MCF 10A (cell line): ENCODE measurements around the gene MST1. TPM values are rescaled to one million over a fixed set of nuclear protein-coding genes. Genes with fewer than 3 reads are reported as not detected.

ENCODE experiments used
- BruUV-seq: library from RNA; stranded (reverse); fragments of 400-500 nt; replicated peaks from 2 replicates; lab custom pipeline; 2021; lab: Mats Ljungman, UMichigan
- CTCF ChIA-PET: fragments of 300-600 bp; sonication (Branson Sonifier 250); formaldehyde crosslinking; extraction: SDS; loops from one replicate; lab custom pipeline; 2021; ENCODE audit warnings: antibody characterized with exemption, inconsistent platforms; lab: Yijun Ruan, JAX
- POLR2A ChIA-PET: fragments of 300-600, 350-650 bp; sonication (Branson Sonifier 250); formaldehyde crosslinking; extraction: SDS; loops from one replicate; lab custom pipeline; 2020; ENCODE audit warnings: antibody characterized with exemption, inconsistent platforms; lab: Yijun Ruan, JAX
- DNase-seq: peaks from one replicate; pipeline ENCODE4 v3.0.0-alpha.2; 2018; ENCODE audit not compliant: unreplicated experiment
- H3K27ac Mint-ChIP-seq: one replicate; pipeline ENCODE4 v1.8.0; 2022; ENCODE audit warnings: mild to moderate bottlenecking, low read depth, mixed read lengths; ENCODE audit not compliant: unreplicated experiment
- H3K27me3 Mint-ChIP-seq: one replicate; pipeline ENCODE4 v1.8.0; 2022; ENCODE audit warnings: mixed read lengths; ENCODE audit not compliant: insufficient read depth, unreplicated experiment
- H3K36me3 Mint-ChIP-seq: one replicate; pipeline ENCODE4 v1.8.0; 2022; ENCODE audit warnings: mild to moderate bottlenecking, moderate library complexity, mixed read lengths; ENCODE audit not compliant: insufficient read depth, unreplicated experiment
- H3K4me1 Mint-ChIP-seq: one replicate; pipeline ENCODE4 v1.8.0; 2022; ENCODE audit warnings: mixed read lengths; ENCODE audit not compliant: insufficient read depth, unreplicated experiment
- H3K4me3 Mint-ChIP-seq: one replicate; pipeline ENCODE4 v1.8.0; 2022; ENCODE audit warnings: mild to moderate bottlenecking, moderate library complexity, mixed read lengths; ENCODE audit not compliant: unreplicated experiment
- H3K9me3 Mint-ChIP-seq: one replicate; pipeline ENCODE4 v1.8.0; 2022; ENCODE audit warnings: mixed read lengths; ENCODE audit not compliant: unreplicated experiment
- intact Hi-C: fragments of 100-400 bp; cut with micrococcal nuclease; formaldehyde crosslinking; loops from 2 replicates; pipeline ENCODE4 v1.14.1; 2022
- total RNA-seq: library from RNA; stranded (reverse); gene quantifications from 2 replicates; pipeline ENCODE4 v1.2.3, GENCODE V29; 2022
- TF ChIP-seq, protein P1 (sequence below): fragments of 200-600 bp; IDR thresholded peaks from one replicate; pipeline ENCODE4 v1.8.0; 2022; ENCODE audit warnings: antibody characterized with exemption, mild to moderate bottlenecking; ENCODE audit not compliant: unreplicated experiment

MST1 gene
- total RNA-seq, 1 experiment from 2014 or later: 18.2 TPM

DNA sequence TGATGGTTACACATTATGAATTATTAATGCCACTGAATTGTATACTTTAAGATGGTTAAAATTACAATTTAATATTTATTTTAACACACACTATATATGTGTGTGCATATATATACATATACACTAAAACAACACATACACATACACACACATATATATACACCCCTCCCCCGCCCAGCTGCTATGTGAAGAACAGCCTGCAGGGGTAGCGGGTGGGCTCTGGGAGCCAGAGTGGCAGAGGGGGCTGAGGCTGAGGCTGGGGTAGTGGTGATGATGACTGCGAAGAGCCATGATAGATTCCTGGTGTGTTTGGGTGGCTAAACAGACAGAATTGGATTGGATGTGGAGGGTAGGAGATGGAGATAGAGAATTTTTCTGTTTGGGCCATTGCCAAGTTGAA is 54.5 kb downstream of the MST1 start:
- H3K4me1 Mint-ChIP-seq: peaks cover 22% of the 10 kb centered on the region
- BruUV-seq: no TSS peak
- ChIA-PET CTCF (no interaction called here), POLR2A (no interaction called here)
- intact Hi-C loops: no loop called here
- no peaks in the 10 kb centered on the region for H3K27me3 Mint-ChIP-seq
- peaks cover 4% of the 10 kb centered on the region for H3K36me3 Mint-ChIP-seq
- no peak for DNase-seq
- H3K9me3 Mint-ChIP-seq: peaks cover 8% of the 10 kb centered on the region
- TF ChIP-seq, protein P1, sequence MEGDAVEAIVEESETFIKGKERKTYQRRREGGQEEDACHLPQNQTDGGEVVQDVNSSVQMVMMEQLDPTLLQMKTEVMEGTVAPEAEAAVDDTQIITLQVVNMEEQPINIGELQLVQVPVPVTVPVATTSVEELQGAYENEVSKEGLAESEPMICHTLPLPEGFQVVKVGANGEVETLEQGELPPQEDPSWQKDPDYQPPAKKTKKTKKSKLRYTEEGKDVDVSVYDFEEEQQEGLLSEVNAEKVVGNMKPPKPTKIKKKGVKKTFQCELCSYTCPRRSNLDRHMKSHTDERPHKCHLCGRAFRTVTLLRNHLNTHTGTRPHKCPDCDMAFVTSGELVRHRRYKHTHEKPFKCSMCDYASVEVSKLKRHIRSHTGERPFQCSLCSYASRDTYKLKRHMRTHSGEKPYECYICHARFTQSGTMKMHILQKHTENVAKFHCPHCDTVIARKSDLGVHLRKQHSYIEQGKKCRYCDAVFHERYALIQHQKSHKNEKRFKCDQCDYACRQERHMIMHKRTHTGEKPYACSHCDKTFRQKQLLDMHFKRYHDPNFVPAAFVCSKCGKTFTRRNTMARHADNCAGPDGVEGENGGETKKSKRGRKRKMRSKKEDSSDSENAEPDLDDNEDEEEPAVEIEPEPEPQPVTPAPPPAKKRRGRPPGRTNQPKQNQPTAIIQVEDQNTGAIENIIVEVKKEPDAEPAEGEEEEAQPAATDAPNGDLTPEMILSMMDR: no peak
- H3K27ac Mint-ChIP-seq: no peak overlapping the region
- H3K4me3 Mint-ChIP-seq: no peak overlapping the region

Other genes with a start within 250 kb of the MST1 start
- 40.3 and 49.9 TPM in 2 replicates for gene DAG1, start 219.2 kb downstream of the MST1 start, total RNA-seq
- gene BSN, start 135.0 kb downstream of the MST1 start, total RNA-seq: 0.10 and 0.37 TPM in 2 replicates
- gene APEH, start 15.1 kb downstream of the MST1 start, total RNA-seq: 95.8 and 127 TPM in 2 replicates
- gene RNF123, start 83 bp upstream of the MST1 start, total RNA-seq: 47.8 and 48.6 TPM in 2 replicates
- gene AMIGO3, start 30.2 kb upstream of the MST1 start, total RNA-seq: 0.79 TPM in 1 of 2 replicates, not detected in the other
- 84.3 and 88.1 TPM in 2 replicates for gene GMPPB, start 34.5 kb upstream of the MST1 start, total RNA-seq
- 43.4 and 44.8 TPM in 2 replicates for gene IP6K1, start 97.1 kb upstream of the MST1 start, total RNA-seq
- 0.44 and 1.1 TPM in 2 replicates for gene CDHR4, start 110.4 kb upstream of the MST1 start, total RNA-seq
- 4.8 and 7.4 TPM in 2 replicates for gene INKA1, start 113.8 kb upstream of the MST1 start, total RNA-seq
- gene UBA7, start 124.5 kb upstream of the MST1 start, total RNA-seq: 3.8 and 6.6 TPM in 2 replicates
- gene TRAIP, start 167.1 kb upstream of the MST1 start, total RNA-seq: 7.1 and 9.3 TPM in 2 replicates
- not detected in 2 replicates for gene CAMKV, start 180.4 kb upstream of the MST1 start, total RNA-seq
- gene MST1R, start 214.4 kb upstream of the MST1 start, total RNA-seq: 66.4 and 103 TPM in 2 replicates
- 9.6 and 18.6 TPM in 2 replicates for gene MON1A, start 240.3 kb upstream of the MST1 start, total RNA-seq